SK-N-DZ (cell line): Measurements from ENCODE around the gene POPDC2.
A peak's percentile ranks its signal among the peaks of the same experiment; 100 is the strongest.
"Not testable (repeated sequence)": the region's sequence is repeated elsewhere in the genome, so short reads cannot be mapped to it uniquely, and the experiment has no call there.

Source experiments
- DNase-seq: peaks from one replicate; pipeline ENCODE4 v3.0.0-alpha.2; 2015; ENCODE audit warnings: low spot score

The POPDC2 gene

DNA sequence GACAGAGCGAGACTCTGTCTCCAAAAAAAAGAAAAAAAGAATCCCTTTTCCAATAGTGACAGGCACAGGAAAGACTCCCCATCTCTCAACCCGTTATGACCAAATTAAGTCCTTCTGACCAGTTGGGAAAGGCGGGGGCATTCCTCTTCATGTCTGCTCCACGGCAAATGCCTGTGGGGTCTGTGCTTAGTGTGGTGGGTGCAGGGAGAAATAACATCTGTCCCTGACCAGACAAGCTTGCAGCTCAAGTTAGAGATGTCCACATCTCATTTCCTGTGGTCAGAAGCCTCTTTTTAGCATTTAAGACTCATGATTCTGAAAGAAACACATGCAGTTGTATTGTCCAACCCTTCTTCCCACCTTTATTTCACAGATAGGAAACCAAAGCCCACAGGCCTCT lies 46.5 kb downstream of the POPDC2 start:
- DNase-seq: no peak

DNA sequence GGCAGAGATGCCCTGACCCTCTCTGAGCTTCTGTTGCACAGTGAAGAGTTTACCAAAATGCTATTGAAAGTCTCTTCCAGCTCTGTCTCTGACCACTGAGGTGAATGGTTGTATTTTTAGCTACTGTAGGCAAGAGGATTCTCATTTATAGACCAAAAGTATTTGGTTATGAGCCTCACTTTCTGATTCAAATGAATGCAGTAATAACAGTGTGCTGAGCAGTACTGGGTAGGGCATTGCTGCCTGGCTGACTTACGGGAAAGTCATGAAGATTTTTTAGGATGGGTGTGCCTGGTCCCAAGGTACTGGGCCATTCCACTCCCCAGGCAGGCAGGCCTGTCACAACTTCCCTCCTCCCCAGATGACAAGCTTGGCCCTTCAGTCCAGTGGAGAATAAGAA lies 47.2 kb downstream of the POPDC2 start:
- DNase-seq: no peak

DNA sequence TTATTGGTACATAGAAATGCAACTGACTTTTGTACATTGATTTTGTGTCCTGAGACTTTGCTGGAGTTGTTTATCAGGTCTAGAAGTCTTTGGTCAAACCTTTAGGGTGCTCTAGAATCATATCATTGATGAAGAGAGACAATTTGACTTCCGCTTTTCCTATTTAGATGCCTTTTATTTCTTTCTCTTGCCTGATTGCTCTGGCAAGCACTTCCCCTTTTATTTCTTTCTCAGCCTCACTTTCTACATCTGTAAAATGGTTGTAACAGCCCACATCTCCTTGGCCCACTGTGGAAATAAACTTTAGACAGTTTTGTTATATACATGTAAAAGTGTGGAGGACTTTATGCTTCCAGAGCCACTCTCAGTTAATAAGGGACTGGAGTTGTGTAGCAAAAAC lies 48.7 kb downstream of the POPDC2 start:
- no peak for DNase-seq

DNA sequence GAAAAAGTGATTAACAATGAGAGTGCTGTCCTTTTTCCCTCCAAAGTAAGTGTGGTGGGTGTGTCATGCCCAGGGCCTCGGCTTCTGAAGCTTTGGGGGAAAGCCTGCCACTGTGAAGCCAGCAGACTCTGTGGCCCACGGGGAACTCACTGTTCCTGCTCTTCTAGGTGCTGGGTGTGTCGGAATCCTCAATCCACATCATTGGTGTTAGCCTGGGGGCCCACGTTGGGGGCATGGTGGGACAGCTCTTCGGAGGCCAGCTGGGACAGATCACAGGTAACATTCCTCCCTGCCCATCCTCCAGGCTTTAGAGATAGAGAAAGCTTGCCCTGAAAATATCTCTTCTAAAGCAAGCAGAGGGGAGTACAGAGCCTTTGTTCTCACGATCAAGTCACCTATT lies 51.1 kb downstream of the POPDC2 start:
- DNase-seq: no peak

DNA sequence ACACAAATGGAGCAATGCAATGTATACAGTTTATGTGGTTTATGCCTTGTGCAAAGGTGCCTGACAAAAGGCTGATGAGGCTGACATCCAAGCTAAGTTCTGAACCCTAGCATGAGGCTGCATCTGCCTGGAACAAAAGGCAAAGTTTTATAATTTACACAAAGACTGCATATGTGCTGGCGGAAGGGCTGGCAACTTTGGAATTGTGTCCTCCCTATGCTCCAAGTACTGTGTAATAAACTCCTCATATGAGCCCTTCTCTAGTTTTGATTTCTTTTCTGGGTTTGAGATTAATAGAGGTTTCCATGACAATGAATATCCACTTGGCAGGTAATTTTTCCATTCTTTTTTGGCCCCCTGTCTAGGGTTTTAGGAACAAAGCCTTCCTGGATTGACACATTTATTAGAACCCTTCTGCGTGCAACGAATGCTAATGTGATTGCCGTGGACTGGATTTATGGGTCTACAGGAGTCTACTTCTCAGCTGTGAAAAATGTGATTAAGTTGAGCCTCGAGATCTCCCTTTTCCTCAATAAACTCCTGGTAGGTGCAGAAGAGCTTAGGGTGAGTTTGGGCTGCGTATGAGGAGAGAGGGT lies 51.9 kb downstream of the POPDC2 start:
- DNase-seq: no peak

DNA sequence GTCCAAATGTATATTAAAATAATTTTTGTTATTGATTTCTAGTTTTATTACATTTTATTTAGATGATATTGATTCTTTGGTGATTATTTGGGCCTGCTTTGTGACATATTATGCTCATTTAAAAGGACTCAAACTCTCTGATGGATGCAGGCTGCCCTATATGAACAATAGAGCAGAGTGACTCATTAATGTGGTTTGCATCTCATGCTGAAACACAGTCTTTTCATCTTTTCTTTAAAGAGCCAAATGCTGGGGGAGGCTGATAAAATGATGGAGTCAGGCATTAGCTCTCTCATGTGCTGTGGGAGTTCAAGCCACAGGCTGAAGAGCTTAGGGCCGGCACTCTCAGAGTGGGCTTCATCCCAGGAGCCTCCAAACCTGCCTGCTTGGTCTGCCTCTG lies 55.5 kb downstream of the POPDC2 start:
- no peak for DNase-seq

DNA sequence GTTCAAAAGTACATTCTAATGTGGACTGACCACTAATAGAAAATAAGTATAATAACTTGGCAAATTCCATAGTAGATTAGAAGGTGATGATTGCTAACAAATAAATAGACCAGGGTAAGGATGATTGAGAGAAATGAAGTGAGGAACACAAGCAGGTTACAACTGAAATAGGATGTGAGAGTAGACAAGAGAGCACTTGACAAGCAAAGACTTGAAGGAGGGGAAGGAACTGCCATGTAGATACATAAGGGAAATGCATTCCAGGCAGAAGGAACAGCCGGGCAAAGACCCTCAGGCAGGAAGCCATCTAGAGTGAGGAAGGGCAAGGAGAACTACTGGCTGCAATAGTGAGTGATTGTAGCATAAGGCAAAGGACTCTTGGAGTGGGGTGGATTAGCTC lies 57.7 kb downstream of the POPDC2 start:
- no peak for DNase-seq

DNA sequence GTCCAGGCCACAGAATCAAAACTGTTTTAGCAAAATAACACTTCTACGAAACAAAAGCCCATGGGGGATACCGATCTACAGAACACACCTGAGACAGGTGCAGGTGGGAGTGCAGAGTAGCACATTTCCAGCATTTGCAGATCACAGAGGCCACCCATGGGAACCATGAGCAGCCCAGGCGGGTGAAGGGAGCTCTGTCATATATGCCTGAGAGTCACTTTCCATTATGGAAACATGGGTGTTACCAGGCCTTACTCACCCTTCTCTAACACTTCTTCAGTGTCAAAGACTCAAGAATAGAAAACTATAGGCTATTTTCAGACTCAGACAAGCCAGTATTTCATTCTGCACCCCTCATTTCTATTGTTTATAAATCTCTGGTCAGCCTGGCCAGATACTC lies 59.2 kb downstream of the POPDC2 start:
- no peak for DNase-seq

DNA sequence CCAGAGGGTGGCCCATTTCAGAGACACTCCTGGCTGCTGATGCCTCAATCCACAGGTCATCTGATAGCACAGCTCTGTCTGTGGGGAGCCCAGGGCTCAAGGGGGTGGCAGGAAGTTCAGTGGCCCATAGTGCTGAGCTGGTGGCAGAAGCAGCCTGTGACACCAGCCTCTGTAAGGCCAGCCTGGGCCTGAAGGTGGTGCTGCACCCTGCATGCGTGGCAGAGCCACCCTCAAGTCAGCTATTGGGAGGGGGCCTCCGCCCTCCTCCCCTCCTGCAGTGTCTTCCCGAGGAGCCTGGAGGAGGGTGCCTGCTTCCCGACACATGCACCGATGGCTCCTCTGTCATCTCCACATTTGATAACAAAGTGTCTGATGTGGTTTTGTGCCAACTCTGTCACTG lies 59.7 kb downstream of the POPDC2 start:
- DNase-seq: peak; percentile 56

DNA sequence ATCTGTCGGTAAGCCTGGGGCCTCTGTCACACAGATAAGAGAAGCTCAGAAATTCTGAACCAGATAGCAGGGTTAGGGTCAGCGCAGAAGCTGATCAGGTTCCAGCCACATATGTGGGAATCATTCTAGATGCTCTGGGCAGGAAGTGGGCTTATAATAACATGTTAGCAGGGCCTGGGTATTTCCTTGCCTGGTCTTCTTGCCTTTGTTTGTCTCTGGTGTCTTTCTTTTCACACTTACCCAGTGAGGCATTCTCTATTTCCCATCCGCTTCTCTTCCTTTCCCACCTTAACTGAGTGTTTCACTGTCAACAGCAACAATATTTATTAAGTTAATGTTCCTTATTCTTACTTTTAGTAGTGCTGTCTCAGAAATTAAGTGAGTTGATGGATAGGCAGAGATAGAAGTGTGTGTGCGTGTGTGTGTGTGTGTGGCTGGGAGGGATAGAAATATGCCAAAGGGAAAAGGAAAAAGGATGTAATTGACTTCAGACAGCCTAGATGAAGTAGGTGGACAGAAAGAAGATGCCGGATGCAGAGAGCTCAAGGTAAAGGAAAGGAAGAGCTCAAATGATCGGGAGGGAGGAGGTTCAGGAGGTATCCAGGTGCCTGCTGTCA lies 60.7 kb downstream of the POPDC2 start:
- no peak for DNase-seq

DNA sequence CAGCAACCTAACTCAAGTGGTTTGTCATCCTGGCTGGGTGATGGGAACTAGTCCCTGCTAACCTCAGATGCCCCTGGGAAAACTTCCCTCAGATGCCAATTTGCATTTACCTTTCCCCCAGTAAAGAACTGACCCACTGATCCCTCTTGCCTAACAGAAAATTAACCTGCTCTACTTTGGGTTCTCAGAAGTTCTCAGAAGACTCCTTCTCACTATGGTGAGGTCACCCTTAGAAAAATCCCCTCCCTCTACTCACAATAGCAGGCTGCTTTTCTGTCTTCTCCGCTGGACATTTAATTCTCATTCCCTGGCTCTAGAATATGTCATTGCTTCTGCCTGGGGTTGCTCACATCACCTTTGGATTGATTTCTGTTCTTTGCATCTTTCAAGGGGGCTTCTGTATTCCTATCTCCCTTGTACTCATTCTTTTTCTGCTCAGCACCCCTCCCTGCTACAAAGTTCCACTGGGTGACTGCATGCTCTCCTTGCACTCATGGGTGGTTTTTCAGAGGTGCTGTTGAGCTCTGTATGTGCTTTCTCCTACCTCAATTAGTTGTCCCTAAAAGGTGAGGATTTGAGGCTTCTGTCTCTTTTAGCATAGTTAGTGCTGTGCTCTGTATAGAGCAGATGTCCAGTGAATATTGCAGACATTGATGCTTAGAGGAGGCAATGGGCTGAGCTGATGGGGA lies 61.8 kb downstream of the POPDC2 start:
- DNase-seq: no peak

DNA sequence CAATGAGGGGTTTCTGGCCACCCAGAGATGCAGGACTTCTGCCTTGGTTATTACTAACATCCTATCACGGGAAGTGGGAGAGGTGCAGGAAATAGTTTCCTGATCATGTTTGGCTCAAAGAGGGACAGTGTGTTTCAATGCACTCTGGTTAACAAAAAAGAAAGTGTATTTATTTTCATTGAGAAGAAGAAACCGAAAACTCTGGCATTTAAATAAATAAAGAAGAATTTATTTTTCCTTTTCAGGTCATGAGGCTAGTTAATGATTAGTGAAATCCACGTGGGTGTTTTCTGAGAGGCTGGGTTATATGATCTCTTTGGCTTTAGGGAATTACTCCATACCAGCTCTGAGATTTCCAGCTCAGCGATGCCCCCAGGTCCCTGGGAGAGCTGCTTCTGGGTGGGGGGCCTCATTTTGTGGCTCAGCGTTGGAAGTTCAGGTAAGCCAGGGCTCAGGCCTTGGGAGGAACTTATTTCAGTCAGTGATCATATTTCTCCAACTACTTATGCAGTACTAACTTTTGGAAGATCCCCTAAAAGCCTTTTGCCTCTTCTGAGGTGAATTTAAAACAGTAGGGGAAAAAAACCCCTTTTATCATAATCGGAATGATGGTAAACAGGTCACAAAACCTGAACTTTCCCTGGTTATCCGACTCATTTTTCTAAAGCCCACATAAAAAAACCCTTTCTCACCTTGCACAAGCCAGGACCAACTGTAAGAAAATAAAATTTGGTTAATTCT lies 62.7 kb downstream of the POPDC2 start, which contains the start of gene PLA1A:
Gene PLA1A, plus strand, starts transcription at position 338 of the 741 bp plus-strand sequence. Its CDS starts 29 bp downstream, at position 367.
- no peak for DNase-seq

DNA sequence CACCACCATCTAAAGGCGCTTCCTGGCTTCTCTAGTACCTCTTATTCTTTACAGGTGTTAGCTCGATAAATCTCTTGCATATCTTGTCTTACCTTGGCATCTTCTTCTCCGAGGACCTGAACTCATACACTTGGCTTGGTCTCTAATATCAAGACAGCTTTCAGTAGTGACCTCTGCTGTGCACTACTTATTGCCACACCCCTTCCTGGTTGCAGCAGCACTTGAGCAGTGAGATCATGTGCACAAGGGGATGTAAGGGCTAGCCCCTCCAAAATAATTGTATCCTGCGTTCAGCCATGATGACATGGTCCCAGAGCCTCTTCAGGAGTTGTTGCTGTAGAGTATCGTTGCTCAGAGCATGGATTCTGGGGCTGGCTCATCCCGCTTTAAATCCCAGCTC lies 64.0 kb downstream of the POPDC2 start:
- DNase-seq: no peak

DNA sequence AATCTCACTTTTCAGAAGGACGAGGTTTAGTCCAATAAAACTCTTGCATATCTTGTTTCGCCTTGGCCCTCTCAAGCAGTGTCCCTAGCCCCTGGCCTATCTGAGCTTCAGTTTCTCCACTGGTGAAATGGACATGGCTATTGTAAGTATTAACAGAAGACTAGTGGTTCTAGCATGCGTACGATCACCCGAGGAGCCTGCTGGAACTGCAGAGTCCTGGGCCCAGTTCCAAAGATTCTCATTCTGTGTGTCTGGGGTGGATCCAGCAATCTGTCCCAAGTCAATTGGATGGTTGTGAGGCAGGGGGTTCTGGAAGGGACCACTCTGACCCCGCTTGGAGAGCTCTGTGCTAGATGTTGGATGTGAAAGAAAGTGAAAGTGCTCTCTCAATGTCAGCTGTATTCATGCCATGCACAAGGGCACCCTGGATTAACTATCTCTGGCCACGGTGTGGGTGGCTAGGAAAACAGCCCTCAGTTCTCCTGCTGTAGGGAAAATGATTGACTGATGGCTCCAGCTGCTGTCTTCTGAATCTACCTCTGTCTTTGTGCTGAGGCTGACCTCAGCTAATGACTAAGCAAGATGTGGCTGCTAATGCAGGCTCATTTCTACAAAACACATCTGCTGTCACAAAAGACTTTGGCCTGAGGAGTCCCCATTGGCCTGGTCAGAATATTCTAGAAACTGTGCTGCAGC lies 64.6 kb downstream of the POPDC2 start:
- no peak for DNase-seq

DNA sequence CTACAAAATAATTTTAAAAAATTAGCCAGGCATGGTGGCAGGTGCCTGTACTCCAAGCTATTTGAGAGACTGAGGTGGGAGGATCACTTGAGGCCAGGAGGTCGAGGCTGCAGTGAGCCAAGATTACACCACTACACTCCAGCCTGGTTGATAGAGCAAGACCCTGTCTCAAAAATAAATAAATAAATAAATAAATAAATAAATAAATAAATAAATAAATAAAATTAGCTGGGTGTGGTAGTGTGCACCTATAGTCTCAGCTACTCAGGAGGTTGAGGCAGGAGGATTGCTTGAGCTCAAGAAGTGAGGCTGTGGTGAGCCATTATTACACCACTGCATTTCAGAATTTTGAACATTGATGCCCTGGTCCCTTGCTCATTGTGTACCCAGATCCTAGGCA lies 65.5 kb downstream of the POPDC2 start:
- DNase-seq: not testable (repeated sequence)

DNA sequence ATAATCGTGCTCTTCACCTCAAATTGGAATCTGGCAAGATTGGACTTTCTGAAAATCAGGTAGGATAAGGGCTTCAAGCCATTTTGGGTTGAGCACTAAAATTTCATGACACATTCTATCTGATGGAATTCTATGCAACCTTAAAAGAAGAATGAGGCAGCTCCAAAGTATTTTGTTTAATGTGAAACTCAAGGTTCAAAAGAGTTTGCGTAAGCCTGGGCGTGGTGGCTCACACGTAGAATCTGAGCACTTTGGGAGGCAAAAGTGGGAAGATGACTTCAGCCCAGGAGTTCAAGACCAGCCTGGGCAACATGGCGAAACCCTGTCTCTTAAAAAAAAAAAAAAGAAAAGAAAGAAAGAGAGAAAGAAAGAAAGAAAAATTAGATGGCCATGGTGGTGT lies 66.3 kb downstream of the POPDC2 start:
- no peak for DNase-seq

DNA sequence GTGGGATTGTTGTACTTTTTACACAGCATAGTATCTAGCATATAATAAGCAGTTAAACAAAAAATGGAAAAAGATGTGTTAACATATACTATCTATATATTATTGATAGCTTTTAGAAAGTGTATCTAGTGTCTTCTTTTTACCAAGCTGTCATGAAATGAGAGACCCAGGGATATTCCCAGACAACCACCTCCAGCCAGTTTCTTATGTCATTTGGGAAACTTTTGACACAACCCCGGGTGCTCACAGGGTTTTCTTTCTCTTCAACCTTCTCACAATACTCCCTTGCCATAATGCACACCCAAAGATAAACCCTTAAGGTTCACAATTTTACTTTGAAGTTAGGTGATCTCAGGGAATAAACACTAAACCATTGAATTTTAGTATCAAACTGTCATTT lies 67.5 kb downstream of the POPDC2 start:
- DNase-seq: no peak
